Measurements from ENCODE around the gene NEMP1. TPM values are rescaled to one million over a fixed set of nuclear protein-coding genes. Genes with fewer than 3 reads are reported as not detected.

The NEMP1 gene
- total RNA-seq, 4 donors from 2014 or later = 8.3 to 11.8 (median 10.0) TPM

- Histone ChIP-seq H3K27ac (replicated peaks in 1 of 4) (no peak overlapping the region), H3K4me3 (no peak overlapping the region), H3K9me3 (no peaks in the 10 kb centered on the region), H3K4me1 (peaks cover 0 to 3% (median 0%) of the 10 kb centered on the region in 4 donors), H3K27me3 (no peaks in the 10 kb centered on the region), H3K36me3 (no peaks in the 10 kb centered on the region)
- 94% methylated on average over 1 of the region's 1 CpG for WGBS
- TF ChIP-seq CTCF (IDR thresholded peaks at IDR 0.05) (no peak), EP300 (IDR thresholded peaks at IDR 0.05) (no peak), POLR2AphosphoS5 (IDR thresholded peaks at IDR 0.05) (no peak), POLR2A (IDR thresholded peaks at IDR 0.05; ENCODE audit: low read depth) (no peak)
- intact Hi-C loops (cut with DNase I) = no loop called here
- DNase-seq (ENCODE audit: extremely low spot score) = no peak
Observed at GRCh38 chr12:57051011-57051410, 27.6 kb downstream of the NEMP1 start.

- H3K36me3 ChIP-seq = no peaks in the 10 kb centered on the region
- no peak within 1 kb of the TSS for H3K27ac ChIP-seq (replicated peaks in 1 of 4)
- no peaks in the 10 kb centered on the region for H3K4me1 ChIP-seq
- intact Hi-C loops (cut with DNase I) = no loop called here
- H3K9me3 ChIP-seq = no peaks in the 10 kb centered on the region
- DNase-seq (ENCODE audit: extremely low spot score) = no peak
- TF ChIP-seq EP300 (IDR thresholded peaks at IDR 0.05) = no peak
- no peak for TF ChIP-seq CTCF (IDR thresholded peaks at IDR 0.05)
- no peaks in the 10 kb centered on the region for H3K27me3 ChIP-seq
- WGBS = 45% methylated on average over 2 of the region's 2 CpGs
- H3K4me3 ChIP-seq = no peak within 1 kb of the TSS
Observed at GRCh38 chr12:57049890-57050289, 28.7 kb downstream of the NEMP1 start, which contains the start of gene MYO1A. TSS of gene MYO1A (minus strand) at chr12:57050129. CDS start at chr12:57048323, 1,806 bp downstream.

GRCh38 chr12:57049119-57049446, 29.5 kb downstream of the NEMP1 start:
- Histone ChIP-seq H3K27ac (replicated peaks in 1 of 4) (no peak overlapping the region), H3K27me3 (no peaks in the 10 kb centered on the region), H3K4me3 (no peak overlapping the region), H3K4me1 (no peaks in the 10 kb centered on the region), H3K9me3 (no peaks in the 10 kb centered on the region), H3K36me3 (no peaks in the 10 kb centered on the region)
- WGBS = 80% methylated on average over 4 of the region's 4 CpGs
- TF ChIP-seq EP300 (IDR thresholded peaks at IDR 0.05) (no peak), POLR2AphosphoS5 (IDR thresholded peaks at IDR 0.05) (no peak), CTCF (IDR thresholded peaks at IDR 0.05) (no peak), POLR2A (IDR thresholded peaks at IDR 0.05; ENCODE audit: low read depth) (no peak)
- intact Hi-C loops (cut with DNase I) = no loop called here
- DNase-seq (ENCODE audit: extremely low spot score) = no peak

- whole genome bisulfite sequencing = 93% methylated on average over 1 of the region's 1 CpG
- Histone ChIP-seq H3K9me3 (no peaks in the 10 kb centered on the region), H3K36me3 (no peaks in the 10 kb centered on the region), H3K4me3 (no peak overlapping the region), H3K27me3 (no peaks in the 10 kb centered on the region), H3K27ac (replicated peaks in 1 of 4) (no peak overlapping the region), H3K4me1 (no peaks in the 10 kb centered on the region)
- intact Hi-C loops (cut with DNase I) = no loop called here
- TF ChIP-seq POLR2A (IDR thresholded peaks at IDR 0.05; ENCODE audit: low read depth) (no peak), POLR2AphosphoS5 (IDR thresholded peaks at IDR 0.05) (no peak), EP300 (IDR thresholded peaks at IDR 0.05) (no peak), CTCF (IDR thresholded peaks at IDR 0.05) (no peak)
- DNase-seq (ENCODE audit: extremely low spot score) = no peak
Observed at GRCh38 chr12:57048423-57049118, 30.0 kb downstream of the NEMP1 start.

GRCh38 chr12:57047981-57048380, 30.6 kb downstream of the NEMP1 start:
- no peak overlapping the region for H3K4me3 ChIP-seq
- intact Hi-C loops (cut with DNase I) = no loop called here
- no peaks in the 10 kb centered on the region for H3K36me3 ChIP-seq
- WGBS = 100% methylated on average over 1 of the region's 1 CpG
- H3K4me1 ChIP-seq = no peaks in the 10 kb centered on the region
- no peaks in the 10 kb centered on the region for H3K27me3 ChIP-seq
- no peak for TF ChIP-seq POLR2A (IDR thresholded peaks at IDR 0.05; ENCODE audit: low read depth)
- no peak overlapping the region for H3K27ac ChIP-seq (replicated peaks in 1 of 4)
- no peak for DNase-seq (ENCODE audit: extremely low spot score)
- H3K9me3 ChIP-seq = no peaks in the 10 kb centered on the region

All from esophagus muscularis mucosa (tissue), 4 donors.